NCI-H526 (cell line): ENCODE measurements around the gene FOXE3.
A peak's percentile ranks its signal among the peaks of the same experiment; 100 is the strongest.
"Not testable (repeated sequence)": the region's sequence is repeated elsewhere in the genome, so short reads cannot be mapped to it uniquely, and the experiment has no call there.

Source experiments
- DNase-seq, 2 experiments: peaks; one replicate each; lab custom pipeline; 2025; lab: John Stamatoyannopoulos, UW

The FOXE3 gene

GRCh38 chr1:47448462-47449222 lies 32.6 kb downstream of the FOXE3 start:
- DNase-seq: no peak

- DNase-seq: peak in 1 of 2 experiments; percentile 37
Measured at GRCh38 chr1:47449822-47450552, 33.9 kb downstream of the FOXE3 start.

GRCh38 chr1:47450606-47451005 lies 34.5 kb downstream of the FOXE3 start:
- no peak for DNase-seq

- no peak for DNase-seq
Measured at GRCh38 chr1:47452426-47452825, 36.3 kb downstream of the FOXE3 start.

GRCh38 chr1:47453910-47454309 lies 37.8 kb downstream of the FOXE3 start:
- DNase-seq: not testable (repeated sequence)

- no peak for DNase-seq
Measured at GRCh38 chr1:47456250-47456649, 40.2 kb downstream of the FOXE3 start.

GRCh38 chr1:47457547-47457946 lies 41.5 kb downstream of the FOXE3 start:
- DNase-seq: not testable (repeated sequence)

- peak in 1 of 2 experiments; percentile 31 for DNase-seq
Measured at GRCh38 chr1:47459253-47459788, 43.2 kb downstream of the FOXE3 start.

GRCh38 chr1:47460040-47460439 lies 44.0 kb downstream of the FOXE3 start:
- no peak for DNase-seq

- peak in 1 of 2 experiments; percentile 10 for DNase-seq
Measured at GRCh38 chr1:47460456-47460855, 44.4 kb downstream of the FOXE3 start.

- peak in 1 of 2 experiments; percentile 55 for DNase-seq
Measured at GRCh38 chr1:47465605-47466004, 49.5 kb downstream of the FOXE3 start.
